HG02840 (cell line): ENCODE data around the gene SHOC2.
"Not testable (repeated sequence)": the region's sequence is repeated elsewhere in the genome, so short reads cannot be mapped to it uniquely, and the experiment has no call there.

Experiments
- ATAC-seq: cut with Tn5 transposase; IDR thresholded peaks from one replicate; pipeline ENCODE4 v1.9.1; 2021; ENCODE audit warnings: mild to moderate bottlenecking, moderate library complexity, moderate number of reproducible peaks; ENCODE audit not compliant: unreplicated experiment, low FRiP score

The SHOC2 gene

GRCh38 chr10:110900983-110901382 lies 18.4 kb upstream of the SHOC2 start:
- no peak for ATAC-seq

- no peak for ATAC-seq
Observed at GRCh38 chr10:110901954-110902819, 17.2 kb upstream of the SHOC2 start.

DNA sequence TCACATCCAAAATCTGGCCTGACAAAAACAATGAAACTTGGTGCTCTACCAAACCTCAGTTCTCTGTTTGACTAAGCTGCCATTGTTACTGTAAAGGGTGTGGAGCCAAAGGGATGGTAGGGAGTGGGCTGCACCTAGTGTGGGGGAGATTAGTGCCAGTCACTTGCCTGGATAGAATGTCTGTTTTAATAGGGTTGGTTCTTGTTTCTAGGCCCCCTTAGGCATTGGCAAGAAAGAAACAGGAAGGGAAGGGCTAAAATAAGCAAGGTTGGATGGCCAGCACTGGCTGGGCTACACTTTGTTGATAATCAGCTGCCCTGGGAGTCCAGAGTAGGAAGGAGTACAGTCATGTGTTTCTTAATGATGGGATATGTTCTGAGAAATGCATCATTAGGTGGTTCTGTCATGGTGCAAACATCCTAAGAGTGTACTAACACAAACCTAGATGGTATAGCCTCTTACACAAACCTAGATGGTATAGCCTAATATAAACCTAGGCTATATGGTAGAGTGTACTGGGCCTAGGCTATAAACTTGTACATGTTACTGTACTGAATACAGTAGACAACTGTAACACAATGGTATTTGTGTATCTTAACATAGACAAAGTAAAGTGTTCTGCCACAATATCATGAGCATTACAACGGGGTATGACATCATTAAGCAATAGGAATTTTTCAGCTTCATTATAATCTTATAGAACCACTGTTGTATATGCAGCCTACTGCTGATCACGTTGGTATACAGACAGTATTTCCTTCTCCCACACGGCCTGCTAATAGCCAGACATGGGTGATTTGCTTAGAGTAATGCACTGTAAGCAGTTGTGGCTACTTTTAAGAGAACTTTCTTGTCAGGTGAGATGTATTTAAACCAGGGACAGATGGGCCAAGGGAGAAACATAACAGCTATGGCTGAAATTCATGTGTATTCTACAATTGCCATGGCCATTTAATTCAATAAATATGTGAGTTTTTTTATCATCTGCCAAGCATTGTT lies 15.8 kb upstream of the SHOC2 start:
- ATAC-seq = no peak

- ATAC-seq = no peak
Observed at GRCh38 chr10:110910138-110910537, 9.3 kb upstream of the SHOC2 start.

GRCh38 chr10:110912374-110912773 lies 7.0 kb upstream of the SHOC2 start:
- no peak for ATAC-seq

GRCh38 chr10:110914431-110914830 lies 5.0 kb upstream of the SHOC2 start:
- ATAC-seq = no peak

- no peak for ATAC-seq
Observed at GRCh38 chr10:110915035-110915434, 4.4 kb upstream of the SHOC2 start.

GRCh38 chr10:110915600-110915999 lies 3.8 kb upstream of the SHOC2 start:
- ATAC-seq = not testable (repeated sequence)

GRCh38 chr10:110916554-110917346 lies 2.7 kb upstream of the SHOC2 start:
- no peak for ATAC-seq

- no peak for ATAC-seq
Observed at GRCh38 chr10:110918269-110918642, 1.1 kb upstream of the SHOC2 start.

DNA sequence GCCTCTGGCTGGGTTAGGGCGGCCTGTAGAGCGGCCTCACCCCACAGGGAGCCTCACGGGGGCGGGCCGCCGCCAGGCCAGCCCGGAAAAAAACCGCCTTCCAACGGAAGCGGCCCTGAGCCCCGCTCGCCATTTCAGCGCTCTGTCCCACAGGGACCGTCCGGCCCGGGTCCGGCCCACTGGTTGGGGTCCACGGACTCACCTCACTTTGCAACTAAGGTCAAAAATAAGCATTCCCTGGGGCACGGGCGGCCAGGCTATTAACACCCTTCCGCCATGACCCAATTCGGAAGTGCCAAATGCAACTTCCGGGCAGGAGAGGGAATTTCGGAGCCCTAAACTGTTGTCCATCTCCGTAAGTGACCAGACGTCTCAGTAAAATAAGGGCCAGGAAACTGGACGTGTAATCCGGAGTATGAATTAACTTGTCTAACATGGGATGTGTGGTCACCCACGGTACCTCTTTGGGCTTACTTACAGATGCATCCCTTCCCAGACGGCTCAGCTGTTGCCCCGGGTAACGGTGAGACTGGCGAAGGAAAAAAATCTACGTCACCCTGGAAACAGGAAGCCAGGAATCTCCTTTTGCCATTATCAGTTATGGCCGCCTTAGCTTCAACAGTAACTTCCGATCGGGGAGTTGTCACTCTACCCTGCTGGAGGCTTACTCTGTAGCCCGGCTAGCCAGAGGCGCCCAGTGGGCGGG lies 608 bp upstream of the SHOC2 start, which contains the start of gene BBIP1:
Gene BBIP1, minus strand, starts transcription at position 538 of the 706 bp plus-strand sequence. CDS start 1,023 bp downstream, outside the sequence.
- peak; percentile 83 for ATAC-seq

DNA sequence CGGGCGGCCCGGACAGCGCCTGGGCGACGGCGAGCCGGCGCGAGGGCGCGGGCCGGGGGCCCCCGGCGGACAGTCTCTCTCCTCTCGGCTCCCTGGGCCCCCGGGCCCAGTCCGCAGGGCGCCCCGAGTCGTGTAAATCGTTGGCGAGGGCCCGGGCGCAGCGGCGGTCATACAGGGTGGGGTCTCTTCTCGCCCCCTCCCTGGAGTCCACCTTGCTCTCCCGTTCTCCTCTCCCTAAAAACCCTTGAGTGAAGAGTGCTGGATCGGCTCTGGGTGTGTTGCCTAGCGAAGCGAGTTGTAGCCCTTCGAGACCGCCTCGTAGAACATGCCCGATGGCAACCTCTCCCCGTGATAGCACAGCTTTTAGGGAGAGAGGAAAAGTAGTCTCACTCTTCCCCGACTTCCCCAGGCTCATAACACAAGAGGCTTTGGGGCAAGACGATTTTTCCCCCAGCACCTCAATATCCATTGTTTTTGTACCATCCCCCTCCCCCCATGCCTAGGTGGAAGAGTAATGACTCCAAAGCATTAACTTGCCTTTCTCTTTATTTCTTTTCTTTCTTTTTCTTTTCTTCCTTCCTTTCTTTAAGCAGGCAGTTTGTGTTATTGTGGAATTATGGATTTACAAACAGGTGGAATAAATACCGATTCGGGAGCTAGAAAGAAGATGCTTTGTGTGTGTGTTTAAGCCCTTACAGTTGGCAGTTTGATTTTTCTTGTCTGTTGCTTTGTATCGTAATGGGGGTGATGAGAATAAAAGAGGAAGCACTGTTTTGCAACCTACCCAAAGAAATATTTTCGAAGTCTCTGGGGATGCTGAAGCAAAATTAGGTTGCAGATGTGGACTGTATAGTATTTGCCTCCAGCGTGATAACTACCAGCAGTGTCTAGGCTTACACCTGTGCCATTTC lies 822 bp downstream of the SHOC2 start:
- peak; percentile 24 for ATAC-seq

DNA sequence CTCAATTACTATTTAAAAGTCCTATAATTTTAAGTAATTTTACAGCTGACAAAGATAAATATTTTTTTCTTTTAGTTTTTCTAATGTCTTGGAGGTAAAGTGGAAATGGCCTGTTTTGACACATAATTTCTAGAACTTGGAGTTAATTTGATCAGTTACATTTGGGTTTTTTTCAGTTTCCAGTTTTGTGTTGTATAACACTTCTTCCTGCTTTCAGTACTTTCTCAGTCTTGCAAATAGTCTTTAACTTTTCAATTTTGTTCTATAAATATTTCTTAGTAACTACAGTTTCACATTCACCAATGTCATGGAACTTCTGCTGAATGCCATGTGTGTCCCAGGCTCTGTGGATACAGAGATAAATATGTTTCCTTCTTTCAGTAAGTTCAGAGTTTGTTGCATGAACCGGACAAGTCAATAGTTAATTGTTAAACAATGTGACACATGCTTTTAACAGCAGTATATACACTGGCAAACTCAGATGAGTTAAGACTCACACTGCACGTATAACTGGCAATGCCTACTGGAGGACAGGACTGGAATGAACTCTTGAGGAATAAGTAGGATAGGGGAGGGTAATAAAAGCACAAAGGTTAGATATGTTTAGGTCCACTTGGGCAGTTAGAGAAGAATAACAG lies 4.6 kb downstream of the SHOC2 start:
- ATAC-seq = peak; percentile 14

DNA sequence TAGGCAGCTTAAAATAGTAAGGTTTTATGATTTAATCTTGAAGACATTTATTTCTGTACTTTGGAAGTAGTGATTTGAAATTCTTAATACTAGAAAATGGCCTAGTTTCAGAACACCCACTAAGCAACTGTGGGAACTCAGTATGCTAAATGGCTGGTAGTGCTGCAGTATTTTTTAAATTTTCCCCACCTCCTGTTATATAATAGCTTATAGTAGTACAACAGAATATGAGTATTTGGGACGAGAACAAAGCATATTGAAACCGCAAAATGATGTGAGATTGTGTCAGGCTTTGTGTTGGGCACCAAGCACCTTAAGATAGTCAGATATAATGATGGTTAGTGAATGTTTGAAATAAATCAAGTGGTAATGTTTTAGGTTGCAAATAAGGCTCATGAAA lies 8.1 kb downstream of the SHOC2 start:
- ATAC-seq = no peak

DNA sequence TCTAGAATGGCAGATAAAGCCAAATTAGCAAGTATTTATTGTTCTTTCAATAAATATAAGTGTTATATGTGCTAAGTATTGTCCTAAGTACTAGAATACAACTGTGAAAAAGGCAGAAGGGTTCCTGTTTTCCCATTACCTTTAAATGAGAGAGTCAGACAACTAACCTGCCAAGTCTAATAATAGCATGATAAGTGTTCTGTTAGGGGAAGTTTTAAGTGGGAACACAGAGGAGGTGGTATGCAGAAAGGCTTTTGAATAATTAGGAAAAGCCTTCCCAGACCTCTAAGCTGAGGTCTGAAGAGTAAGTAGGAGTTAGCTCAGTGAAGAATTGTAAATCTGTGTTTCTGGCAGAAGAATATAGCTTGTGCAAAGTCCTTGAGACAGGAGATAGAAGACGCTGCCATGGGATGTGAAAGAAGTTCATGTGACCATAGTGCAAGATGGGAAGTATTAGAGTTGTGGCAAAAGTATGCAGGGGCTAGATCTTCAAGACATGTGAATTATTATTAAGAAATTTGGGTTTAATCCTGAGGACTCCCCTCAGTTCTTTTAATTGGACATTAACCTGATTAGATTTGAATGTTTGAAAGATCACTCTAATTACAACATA lies 12.5 kb downstream of the SHOC2 start:
- ATAC-seq = no peak

GRCh38 chr10:110932505-110933180 lies 13.2 kb downstream of the SHOC2 start:
- no peak for ATAC-seq

DNA sequence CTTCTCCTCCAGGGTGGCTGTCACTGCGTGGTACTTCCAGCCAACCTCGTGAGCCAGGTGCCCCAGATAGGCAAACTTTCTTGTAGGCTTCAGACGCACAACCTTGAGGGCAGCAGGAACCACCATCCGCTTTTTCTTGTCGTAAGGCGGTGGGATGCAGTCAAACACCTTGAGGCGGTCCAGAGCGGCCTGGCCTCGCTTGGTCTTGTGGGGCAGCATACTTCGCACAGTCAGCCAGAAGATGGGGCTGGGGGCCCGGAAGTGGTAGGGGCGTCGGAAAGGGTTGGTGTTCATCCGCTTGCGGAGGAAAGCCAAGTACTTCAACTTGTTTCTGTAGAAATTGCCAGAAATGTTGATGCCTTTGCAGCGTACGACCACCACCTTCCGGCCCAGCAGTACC lies 17.4 kb downstream of the SHOC2 start:
- no peak for ATAC-seq
